Parathyroid adenoma (tissue), 2 donors: ENCODE measurements around the gene DCTPP1.

Experiments used
- H2AFZ ChIP-seq: fragments of 300-600 bp; sonication (generic); one replicate; pipeline ENCODE4 v1.7.0; 2017; ENCODE audit warnings: antibody characterized with exemption, mild to moderate bottlenecking
- H3K27ac ChIP-seq: fragments of 300-600 bp; sonication (generic); one replicate; pipeline ENCODE4 v1.7.0; 2017
- H3K27me3 ChIP-seq: fragments of 300-600 bp; sonication (generic); one replicate; pipeline ENCODE4 v1.7.0; 2017; ENCODE audit warnings: low read length; ENCODE audit not compliant: control insufficient read depth, insufficient read depth
- H3K36me3 ChIP-seq: fragments of 300-600 bp; sonication (generic); one replicate; pipeline ENCODE4 v1.7.0; 2017; ENCODE audit warnings: low read length; ENCODE audit not compliant: control insufficient read depth, insufficient read depth
- H3K4me1 ChIP-seq: fragments of 300-600 bp; sonication (generic); one replicate; pipeline ENCODE4 v1.7.0; 2017; ENCODE audit warnings: control low read depth
- H3K4me2 ChIP-seq: fragments of 300-600 bp; sonication (generic); one replicate; pipeline ENCODE4 v1.7.0; 2017; ENCODE audit warnings: low read length
- H3K4me3 ChIP-seq: fragments of 300-600 bp; sonication (generic); one replicate; pipeline ENCODE4 v1.7.0; 2017; ENCODE audit warnings: low read depth, low read length
- H3K79me2 ChIP-seq: fragments of 300-600 bp; sonication (generic); one replicate; pipeline ENCODE4 v1.7.0; 2017; ENCODE audit warnings: control low read depth
- H3K9ac ChIP-seq: fragments of 300-600 bp; sonication (generic); one replicate; pipeline ENCODE4 v1.7.0; 2017; ENCODE audit warnings: mild to moderate bottlenecking
- H3K9me3 ChIP-seq: fragments of 300-600 bp; sonication (generic); one replicate; pipeline ENCODE4 v1.7.0; 2017; ENCODE audit warnings: low read length; ENCODE audit not compliant: control insufficient read depth
- TF ChIP-seq, protein P1 (sequence below): fragments of 300-600 bp; sonication (generic); IDR thresholded peaks from one replicate; pipeline ENCODE4 v1.7.0; 2017; ENCODE audit warnings: antibody characterized with exemption, mild to moderate bottlenecking
- donor health status: primary hyperparathyroidism.

DCTPP1 gene

DNA sequence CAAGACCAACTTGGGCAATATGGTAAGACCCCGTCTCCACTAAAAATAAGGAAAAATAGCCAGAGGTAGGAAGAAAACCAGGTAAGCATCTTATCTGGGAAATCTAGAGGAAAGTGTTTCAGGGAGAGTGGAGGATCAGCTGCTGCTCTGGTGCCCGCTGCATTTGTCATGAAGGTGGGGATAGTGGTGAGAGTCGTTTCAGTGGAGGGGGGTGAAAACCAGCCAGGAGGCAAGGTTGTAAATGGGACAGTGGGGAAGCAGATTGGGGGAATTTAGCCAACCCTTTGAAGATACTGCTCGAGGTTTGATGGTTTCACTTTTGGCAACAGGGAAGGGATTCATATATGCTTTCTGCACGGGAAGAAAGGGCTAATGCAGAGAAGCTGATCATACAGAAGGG, 8.8 kb downstream of the DCTPP1 start:
- Histone ChIP-seq H3K36me3 (no peaks in the 10 kb centered on the region), H3K4me3 (no peak overlapping the region), H3K4me1 (peaks cover 6% of the 10 kb centered on the region), H3K79me2 (no peaks in the 10 kb centered on the region), H3K9me3 (no peaks in the 10 kb centered on the region), H3K27me3 (no peaks in the 10 kb centered on the region), H2AFZ (no peak overlapping the region), H3K27ac (no peak overlapping the region), H3K9ac (no peak overlapping the region), H3K4me2 (no peak overlapping the region)
- TF ChIP-seq, protein P1, sequence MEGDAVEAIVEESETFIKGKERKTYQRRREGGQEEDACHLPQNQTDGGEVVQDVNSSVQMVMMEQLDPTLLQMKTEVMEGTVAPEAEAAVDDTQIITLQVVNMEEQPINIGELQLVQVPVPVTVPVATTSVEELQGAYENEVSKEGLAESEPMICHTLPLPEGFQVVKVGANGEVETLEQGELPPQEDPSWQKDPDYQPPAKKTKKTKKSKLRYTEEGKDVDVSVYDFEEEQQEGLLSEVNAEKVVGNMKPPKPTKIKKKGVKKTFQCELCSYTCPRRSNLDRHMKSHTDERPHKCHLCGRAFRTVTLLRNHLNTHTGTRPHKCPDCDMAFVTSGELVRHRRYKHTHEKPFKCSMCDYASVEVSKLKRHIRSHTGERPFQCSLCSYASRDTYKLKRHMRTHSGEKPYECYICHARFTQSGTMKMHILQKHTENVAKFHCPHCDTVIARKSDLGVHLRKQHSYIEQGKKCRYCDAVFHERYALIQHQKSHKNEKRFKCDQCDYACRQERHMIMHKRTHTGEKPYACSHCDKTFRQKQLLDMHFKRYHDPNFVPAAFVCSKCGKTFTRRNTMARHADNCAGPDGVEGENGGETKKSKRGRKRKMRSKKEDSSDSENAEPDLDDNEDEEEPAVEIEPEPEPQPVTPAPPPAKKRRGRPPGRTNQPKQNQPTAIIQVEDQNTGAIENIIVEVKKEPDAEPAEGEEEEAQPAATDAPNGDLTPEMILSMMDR, result no peak

DNA sequence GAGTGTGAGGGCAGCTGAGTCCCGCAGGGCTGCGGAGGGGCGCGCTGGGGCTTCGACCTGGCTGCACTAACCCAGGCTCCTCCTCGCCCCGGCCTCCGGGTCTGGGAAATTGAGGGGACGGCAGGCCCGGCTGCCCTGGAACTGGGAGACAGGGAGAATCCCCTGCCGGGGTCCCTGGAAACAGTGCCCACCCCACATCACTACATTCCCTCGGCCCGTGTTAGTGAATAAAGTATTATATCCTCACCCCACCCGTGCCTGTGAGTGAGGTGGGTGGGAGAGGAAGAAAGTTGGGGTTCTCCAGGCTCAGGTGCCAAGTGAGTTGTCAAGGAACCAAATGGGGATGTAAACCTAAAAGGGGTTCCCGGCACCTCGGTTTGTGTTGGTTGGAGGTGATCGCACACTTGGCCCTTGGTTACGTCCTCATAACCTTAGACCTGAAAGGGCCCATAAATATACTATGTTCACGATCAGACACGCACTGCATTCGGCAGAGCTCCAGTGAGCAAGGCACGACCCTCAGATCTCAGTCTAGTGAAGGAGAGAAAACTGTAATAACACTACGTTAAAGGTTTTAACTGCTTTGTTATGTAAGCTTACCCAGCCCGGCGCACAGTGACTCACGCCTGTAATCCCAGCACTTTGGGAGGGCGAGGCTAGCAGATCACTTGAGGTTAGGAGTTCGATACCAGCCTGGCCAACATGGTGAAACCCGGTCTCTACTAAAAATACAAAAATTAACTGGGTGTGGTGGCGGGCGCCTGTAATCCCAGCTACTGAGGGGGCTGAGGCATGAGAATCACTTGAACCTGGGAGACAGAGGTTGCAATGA, 11.3 kb downstream of the DCTPP1 start:
- Histone ChIP-seq H3K4me2 (peak overlapping the region; percentile 64), H3K36me3 (no peaks in the 10 kb centered on the region), H3K4me3 (peak overlapping the region; percentile 53), H3K27ac (peak overlapping the region; percentile 37), H3K4me1 (peaks cover 11% of the 10 kb centered on the region), H2AFZ (peak overlapping the region; percentile 85), H3K9me3 (no peaks in the 10 kb centered on the region), H3K79me2 (no peaks in the 10 kb centered on the region), H3K27me3 (no peaks in the 10 kb centered on the region), H3K9ac (no peak overlapping the region)
- TF ChIP-seq, protein P1, result no peak

DNA sequence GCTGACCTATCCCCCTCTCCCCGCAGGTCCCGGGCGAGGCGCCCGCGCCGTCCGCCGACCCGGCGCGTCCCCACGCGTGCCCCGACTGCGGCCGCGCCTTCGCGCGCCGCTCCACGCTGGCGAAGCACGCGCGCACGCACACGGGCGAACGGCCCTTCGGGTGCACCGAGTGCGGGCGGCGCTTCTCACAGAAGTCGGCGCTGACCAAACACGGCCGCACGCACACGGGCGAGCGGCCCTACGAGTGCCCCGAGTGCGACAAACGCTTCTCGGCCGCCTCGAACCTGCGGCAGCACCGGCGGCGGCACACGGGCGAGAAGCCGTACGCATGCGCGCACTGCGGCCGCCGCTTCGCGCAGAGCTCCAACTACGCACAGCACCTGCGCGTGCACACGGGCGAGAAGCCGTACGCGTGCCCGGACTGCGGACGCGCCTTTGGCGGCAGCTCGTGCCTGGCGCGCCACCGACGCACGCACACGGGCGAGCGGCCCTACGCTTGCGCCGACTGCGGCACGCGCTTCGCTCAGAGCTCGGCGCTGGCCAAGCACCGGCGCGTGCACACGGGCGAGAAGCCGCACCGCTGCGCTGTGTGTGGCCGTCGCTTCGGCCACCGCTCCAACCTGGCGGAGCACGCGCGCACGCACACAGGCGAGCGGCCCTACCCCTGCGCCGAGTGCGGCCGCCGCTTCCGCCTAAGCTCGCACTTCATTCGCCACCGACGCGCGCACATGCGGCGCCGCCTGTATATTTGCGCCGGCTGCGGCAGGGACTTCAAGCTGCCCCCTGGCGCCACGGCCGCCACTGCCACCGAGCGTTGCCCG, 12.1 kb downstream of the DCTPP1 start:
- TF ChIP-seq, protein P1, result no peak
- no peaks in the 10 kb centered on the region for H3K27me3 ChIP-seq
- H3K9ac ChIP-seq, result no peak overlapping the region
- H3K36me3 ChIP-seq, result no peaks in the 10 kb centered on the region
- peak overlapping the region; percentile 37 for H3K27ac ChIP-seq
- peak overlapping the region; percentile 85 for H2AFZ ChIP-seq
- no peaks in the 10 kb centered on the region for H3K9me3 ChIP-seq
- peaks cover 11% of the 10 kb centered on the region for H3K4me1 ChIP-seq
- H3K4me2 ChIP-seq, result peak overlapping the region; percentile 64
- H3K4me3 ChIP-seq, result peak overlapping the region; percentile 53
- H3K79me2 ChIP-seq, result no peaks in the 10 kb centered on the region

DNA sequence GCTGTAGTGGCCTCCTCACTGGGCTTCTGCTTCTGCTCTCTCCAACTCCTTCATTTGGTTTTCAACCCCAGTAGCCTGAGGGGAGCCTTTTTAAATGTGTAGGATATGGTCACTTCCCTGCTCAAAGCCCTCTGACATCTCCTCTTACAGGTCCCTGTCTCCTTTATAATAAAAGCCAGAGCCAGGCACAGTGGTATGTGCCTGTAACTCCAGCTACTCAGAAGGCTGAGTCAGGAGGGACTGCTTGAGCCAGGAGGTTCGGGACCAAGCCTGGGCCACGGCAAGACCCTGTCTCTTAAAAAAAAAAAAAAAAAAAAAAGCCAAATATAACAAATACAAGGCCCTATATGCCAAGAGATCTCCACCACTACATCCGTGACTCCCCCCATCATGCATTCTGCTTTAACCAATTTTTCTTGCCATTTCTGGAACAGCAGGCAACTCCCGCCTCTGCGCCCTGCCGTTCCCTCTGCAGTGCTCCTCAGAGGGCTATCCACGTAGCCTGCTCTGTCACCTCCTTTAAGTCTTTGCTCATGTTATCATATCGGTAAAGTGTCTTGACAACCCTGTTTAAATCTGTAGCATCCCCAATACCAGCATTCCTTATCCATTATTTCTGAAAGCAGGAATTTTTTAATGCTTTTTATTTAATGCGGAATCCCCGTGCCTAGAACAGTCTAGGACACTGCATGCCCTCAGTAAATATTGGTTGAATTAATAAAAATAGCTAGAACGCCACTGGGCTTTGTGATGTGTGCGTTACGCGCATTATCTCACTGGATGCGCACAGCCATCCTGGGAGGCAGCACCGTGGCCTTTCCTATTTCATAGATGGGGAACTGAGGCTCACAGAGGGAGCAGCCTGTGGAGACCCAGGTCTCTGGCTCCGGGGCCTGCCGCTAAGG, 13.0 kb downstream of the DCTPP1 start:
- Histone ChIP-seq H3K79me2 (no peaks in the 10 kb centered on the region), H2AFZ (no peak overlapping the region), H3K27me3 (no peaks in the 10 kb centered on the region), H3K4me2 (peak overlapping the region; percentile 47), H3K4me1 (peaks cover 11% of the 10 kb centered on the region), H3K4me3 (no peak overlapping the region), H3K36me3 (no peaks in the 10 kb centered on the region), H3K9me3 (no peaks in the 10 kb centered on the region), H3K9ac (no peak overlapping the region), H3K27ac (peak overlapping the region; percentile 48)
- TF ChIP-seq, protein P1, result no peak
